ENCODE results near the gene SCAMP4. TPM values are rescaled to one million over a fixed set of nuclear protein-coding genes. Genes with fewer than 3 reads are reported as not detected.
"Not testable (repeated sequence)": the region's sequence is repeated elsewhere in the genome, so short reads cannot be mapped to it uniquely, and the experiment has no call there.

Gene SCAMP4
- total RNA-seq, 2 donors from 2014 or later: 56.3 to 76.5 TPM

DNA sequence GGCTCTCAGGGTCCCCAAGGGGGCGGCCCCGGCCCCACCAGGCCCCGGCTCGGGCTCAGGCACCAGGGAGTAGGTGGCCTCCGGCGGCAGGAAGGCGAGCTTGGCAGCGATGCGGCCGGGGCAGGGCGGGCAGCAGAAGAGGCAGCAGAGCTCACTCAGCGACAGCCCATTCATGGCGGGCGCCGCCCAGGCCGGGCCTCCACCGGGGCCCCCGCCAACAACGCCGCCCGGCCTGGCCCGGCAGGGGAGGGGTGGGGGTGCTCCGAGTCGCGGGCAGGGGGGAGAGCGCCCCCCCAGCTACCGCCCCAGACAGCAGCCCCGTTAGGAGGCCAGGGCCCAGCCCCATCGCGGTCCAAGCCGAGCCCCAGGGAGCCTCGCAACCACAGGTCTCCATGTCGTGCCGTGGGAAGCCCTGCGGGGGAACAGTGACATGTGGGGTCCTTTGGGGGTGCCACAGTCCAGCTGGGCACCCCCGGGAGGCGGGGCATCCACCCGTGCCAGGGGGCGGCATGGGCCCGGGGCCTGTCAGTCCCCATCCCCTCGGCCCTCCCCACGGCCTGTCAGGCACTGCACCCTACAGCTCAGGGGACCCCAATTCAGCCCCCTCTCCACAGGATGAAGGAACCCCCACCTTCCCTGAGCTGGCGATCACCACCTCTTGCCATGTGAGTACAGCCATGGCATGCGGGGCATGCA lies 23.7 kb upstream of the SCAMP4 start:
- intact Hi-C loops (cut with DNase I, micrococcal nuclease); ATAC-seq; DNase-seq: not testable (repeated sequence)

DNA sequence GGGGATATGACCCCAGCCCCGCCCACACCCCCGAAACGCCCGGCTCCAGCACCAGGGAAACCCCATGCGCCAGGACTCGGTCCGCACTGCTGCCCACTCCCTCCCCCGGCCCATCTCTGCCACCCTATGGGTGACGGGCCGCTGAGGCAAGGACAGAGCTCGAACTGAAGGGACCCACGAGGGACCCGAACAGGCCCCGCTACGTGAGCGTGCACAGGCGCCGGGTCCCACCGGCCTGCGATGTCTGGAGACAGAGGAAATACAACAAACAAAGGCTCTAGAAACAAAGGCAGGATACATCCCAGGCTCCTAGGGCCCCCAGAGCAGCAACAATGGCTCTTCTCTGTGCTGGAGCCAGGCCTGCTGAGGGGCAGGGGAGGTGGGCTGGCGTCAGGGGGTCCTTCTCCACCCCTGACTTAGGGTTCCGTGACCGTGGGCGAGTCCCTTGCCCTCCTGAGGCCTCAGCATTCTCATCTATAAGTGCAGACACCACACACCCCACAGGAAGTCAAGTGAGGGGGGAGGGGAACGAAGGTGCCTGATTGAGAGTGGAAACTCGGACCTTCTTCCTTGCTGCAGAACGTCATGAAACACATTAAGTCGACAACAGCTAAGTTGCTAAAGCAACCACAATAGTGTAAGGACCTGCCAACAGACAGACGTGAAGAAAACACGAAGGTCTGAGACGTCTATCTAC lies 23.0 kb upstream of the SCAMP4 start:
- ATAC-seq (no peak), DNase-seq (no peak)

GRCh38 chr19:1882786-1883692 lies 22.2 kb upstream of the SCAMP4 start:
- ATAC-seq (no peak), DNase-seq (no peak)
- intact Hi-C loops (cut with DNase I, micrococcal nuclease): no loop called here

More for the DNA sequence above, 23.0 kb upstream of the SCAMP4 start:
- intact Hi-C loops (cut with DNase I, micrococcal nuclease): no loop called here

DNA sequence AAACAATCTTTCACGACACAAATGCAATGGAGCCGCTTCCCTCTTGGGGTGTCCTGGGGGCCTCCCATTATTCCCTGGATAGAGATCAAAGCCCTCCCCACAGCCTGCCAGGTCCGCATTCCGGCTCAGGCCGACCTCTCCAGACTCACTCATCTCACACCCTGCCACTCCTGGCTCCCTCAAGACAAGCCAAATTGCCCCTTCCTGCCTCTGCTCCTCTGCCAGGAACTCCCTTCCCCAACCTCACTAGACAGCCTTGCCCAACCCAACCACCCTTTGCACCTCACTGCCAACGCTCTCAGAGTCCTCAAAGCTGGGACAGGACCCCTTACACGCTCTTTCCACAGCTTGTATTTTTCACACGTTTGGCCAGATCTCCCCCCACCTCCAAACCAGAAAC lies 21.4 kb upstream of the SCAMP4 start:
- intact Hi-C loops (cut with DNase I, micrococcal nuclease): no loop called here
- ATAC-seq (peak; percentile 17), DNase-seq (no peak)

GRCh38 chr19:1884291-1884718 lies 20.9 kb upstream of the SCAMP4 start:
- DNase-seq: peak in 1 of 2 donors; percentile 56
- ATAC-seq: peak; percentile 75
- intact Hi-C loops (cut with DNase I, micrococcal nuclease): no loop called here

DNA sequence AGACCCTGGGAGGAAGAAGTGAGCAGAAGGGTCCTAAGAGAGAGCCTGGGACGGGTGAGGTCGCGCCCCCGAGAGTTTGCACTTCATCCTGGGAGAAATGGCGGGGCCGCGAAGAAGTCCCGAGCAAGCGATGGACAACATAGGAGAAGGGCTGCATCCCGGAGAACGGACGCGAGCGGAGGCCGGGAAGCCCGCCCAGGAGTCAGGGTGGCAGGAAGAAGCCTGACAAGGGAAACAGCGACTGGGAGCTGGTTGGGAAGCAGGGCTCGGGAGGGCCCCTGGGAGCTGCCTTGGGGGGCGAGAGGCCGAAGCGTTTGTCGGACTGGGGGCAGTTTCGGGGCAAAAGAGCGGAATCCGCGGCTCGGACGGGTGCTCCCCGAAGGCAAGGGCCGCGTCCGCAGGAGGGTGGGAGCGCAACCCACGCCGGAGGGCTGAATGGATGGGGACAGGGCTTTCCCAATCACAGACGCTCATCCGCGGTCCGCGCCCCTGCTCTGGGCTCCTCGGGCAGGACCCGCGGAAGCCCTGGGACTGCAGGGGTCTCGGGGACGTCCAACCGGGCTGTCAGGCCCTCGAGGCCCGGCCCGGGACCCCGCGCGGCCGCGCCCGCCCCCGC lies 20.4 kb upstream of the SCAMP4 start:
- DNase-seq (peak in 1 of 2 donors; percentile 45), ATAC-seq (peak; percentile 38)
- intact Hi-C loops (cut with DNase I, micrococcal nuclease): no loop called here

DNA sequence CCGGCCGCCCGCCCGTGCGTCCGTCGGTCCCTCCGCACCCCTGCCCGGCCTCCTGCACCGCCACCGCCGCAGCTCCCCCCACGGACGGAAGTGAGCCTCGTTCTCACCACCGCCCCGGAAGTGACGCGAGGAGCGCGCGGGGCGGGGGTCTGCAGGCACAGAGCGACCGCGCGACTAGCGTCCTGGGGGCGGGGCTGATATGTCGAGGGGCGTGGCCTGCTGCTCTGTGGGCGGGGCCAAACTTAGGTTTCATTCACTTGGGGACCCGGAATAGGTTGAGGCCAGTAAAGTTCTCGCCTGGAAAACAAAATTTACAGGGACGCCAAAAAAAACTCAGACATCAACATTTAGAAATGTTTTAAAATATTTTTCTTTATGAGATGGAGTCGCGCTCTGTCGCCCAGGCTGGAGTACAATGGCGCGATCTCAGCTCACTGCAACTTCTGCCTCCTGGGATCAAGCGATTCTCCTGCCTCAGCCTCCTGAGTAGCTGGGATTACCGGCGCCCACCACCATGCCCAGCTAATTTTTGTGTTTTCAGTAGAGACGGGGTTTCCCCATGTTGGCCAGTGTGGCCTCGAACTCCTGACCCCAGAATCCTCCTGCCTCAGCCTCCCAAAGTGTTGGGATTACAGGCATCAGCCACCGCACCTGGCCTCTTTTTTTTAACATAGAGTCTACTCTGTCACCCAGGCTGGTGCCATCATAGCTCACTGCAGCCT lies 19.6 kb upstream of the SCAMP4 start, which contains the start of gene ABHD17A:
Gene ABHD17A, minus strand, starts transcription at position 99 of the 722 bp plus-strand sequence. CDS start 3,930 bp downstream, outside the sequence.
- intact Hi-C loops (cut with DNase I, micrococcal nuclease): not testable (repeated sequence)
- ATAC-seq (peak; percentile 93), DNase-seq (peak; percentile 91 to 97)

GRCh38 chr19:1886360-1886759 lies 18.8 kb upstream of the SCAMP4 start:
- DNase-seq; intact Hi-C loops (cut with DNase I, micrococcal nuclease); ATAC-seq: not testable (repeated sequence)

DNA sequence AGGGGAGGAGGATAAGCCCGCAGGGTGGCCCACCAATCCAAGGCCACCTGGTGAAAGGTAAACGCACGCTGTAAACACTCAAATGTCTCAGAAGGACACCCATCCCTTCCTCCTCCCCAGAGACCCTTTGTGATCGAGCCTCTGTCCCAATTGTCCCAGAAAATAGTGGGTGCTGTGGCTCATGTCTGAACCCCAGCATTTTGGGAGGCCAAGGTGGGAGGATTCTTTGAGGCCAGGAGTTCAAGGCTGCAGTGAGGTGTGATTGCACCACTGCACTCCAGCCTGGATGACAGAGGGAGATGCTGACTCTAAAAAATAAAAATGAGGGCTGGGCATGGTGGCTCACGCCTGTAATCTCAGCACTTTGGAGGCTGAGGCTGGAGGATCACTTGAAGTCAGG lies 16.8 kb upstream of the SCAMP4 start:
- ATAC-seq: no peak
- DNase-seq: no peak
- intact Hi-C loops (cut with DNase I, micrococcal nuclease): no loop called here

DNA sequence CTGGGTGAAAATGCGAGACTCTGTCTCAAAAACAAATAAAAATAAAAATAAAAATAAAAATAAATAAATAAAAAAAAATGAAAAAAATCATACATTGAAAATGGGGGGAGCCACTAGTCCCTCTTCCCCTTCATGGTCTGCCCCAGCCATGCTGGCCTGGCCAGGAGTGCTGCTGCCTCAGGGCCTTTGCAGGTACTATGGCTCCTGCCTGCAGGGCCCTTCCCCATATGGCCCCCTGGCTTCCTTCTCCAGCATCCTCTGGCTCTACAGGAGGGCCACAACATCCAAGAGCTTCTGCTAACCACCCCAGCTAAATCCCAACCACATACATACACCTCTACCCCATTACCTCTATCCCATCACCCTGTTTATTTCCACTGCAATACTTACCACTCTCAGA lies 15.3 kb upstream of the SCAMP4 start:
- ATAC-seq (no peak), DNase-seq (no peak)
- intact Hi-C loops (cut with DNase I, micrococcal nuclease): no loop called here

DNA sequence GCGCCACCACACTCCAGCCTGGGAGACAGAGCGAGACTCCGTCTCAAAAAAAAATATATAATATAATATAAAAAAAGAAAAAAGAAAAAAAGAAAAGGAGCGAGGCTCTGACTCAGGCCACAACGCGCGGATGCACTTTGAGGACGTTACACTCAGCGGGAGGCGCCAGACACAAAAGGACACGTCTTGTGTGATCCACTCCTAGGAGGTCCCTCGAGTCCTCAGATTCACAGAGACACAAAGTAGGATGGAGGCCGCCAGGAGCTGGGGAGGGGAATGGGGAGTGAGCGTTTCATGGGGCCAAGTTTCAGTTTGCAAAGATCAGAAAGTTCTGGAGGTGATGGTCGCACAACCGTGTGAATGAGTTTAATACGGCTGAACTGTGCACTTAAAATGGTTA lies 11.4 kb upstream of the SCAMP4 start:
- ATAC-seq: no peak
- intact Hi-C loops (cut with DNase I, micrococcal nuclease): no loop called here
- no peak for DNase-seq

DNA sequence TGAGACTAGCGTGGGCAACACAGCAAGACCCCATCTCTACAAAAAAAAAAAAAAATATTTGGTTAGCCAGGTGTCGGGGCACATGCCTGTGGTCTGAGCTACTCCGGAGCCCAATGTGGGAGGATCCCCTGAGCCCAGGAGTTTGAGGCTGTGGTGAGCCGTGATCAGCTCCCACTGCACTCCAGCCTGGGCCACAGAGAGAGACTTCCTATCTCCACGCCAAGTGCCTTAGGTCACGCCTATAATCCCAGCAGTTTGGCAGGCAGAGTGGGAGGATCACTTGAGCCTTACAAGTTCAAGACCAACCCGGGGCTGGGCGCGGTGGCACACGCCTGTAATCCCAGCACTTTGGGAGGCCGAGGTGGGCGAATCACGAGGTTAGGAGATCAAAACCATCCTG lies 8.7 kb upstream of the SCAMP4 start:
- intact Hi-C loops (cut with DNase I, micrococcal nuclease): no loop called here
- DNase-seq: no peak
- no peak for ATAC-seq

DNA sequence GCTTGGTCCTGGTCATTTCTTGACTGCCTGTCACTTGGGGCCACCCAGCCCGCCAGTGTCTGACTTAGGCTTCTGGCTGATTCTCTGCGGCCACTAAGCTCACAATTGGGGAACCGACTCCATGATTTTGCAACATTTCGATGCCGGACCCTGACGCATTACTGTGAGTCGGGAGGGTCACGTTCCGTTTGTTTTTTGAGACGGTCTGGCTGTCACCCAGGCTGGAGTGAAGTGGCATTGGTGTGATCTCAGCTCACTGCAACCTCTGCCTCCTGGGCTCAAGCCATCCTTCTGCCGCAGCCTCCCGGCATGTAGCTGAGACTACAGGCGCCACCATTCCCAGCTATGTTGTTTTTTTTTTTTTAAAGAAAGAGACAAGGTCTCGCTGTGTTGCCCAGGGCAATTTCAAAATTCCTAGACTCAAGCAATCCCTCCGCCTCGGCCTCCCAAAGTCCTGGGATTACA lies 3.2 kb upstream of the SCAMP4 start:
- intact Hi-C loops (cut with DNase I, micrococcal nuclease): no loop called here
- no peak for DNase-seq
- no peak for ATAC-seq

DNA sequence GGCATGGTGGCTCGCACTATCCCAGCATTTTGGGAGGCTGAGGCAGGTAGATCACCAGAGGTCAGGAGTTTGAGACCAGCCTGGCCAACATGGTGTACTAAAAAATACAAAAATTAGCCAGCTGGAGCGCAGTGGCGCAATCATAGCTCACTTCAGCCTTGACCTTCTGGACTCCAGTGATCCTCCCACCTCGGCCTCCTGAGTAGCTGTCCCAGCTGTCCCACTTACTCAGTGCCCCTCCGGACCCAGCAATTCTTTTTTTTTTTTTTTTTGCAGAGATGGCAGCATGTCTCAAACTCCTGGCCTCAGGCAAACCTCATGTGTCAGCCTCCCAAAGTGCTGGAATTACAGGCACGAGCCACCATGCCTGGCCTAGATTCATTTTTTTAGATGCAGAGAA lies 2.3 kb upstream of the SCAMP4 start:
- no peak for DNase-seq
- no peak for ATAC-seq
- intact Hi-C loops (cut with DNase I, micrococcal nuclease): no loop called here

- DNase-seq (no peak), ATAC-seq (no peak)
- intact Hi-C loops (cut with DNase I, micrococcal nuclease): no loop called here
Observed at GRCh38 chr19:1904860-1905109, 414 bp upstream of the SCAMP4 start.

- DNase-seq (no peak), ATAC-seq (no peak)
- intact Hi-C loops (cut with DNase I, micrococcal nuclease): no loop called here
Observed at GRCh38 chr19:1905863-1906375, 720 bp downstream of the SCAMP4 start.

DNA sequence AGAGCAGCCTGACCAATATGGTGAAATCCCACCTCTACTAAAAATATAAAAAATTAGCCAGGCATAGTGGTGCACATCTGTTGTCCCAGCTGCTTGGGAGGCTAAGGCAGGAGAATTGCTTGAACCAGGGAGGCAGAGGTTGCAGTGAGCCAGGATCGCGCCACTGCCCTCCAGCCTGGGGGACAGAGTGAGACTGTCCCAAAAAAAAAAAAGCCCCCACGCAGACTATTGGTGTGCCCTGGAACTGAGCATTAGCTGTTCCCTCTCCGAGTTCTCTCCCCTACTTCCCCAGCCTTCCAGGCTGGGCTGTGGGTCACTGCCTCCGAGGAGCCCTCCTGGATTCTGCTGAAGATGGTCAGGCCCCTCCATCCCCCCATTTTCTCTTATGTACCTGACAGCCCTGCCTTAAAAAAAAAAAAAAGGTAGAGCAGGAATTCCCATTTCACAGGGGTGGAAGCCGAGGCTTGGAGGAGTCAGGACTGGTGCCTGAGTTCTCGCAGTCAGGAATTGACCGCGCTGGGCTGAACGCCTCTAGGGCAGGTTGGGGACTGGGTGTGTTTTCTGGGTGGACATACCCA lies 1.9 kb downstream of the SCAMP4 start:
- intact Hi-C loops (cut with DNase I, micrococcal nuclease): no loop called here
- no peak for ATAC-seq
- no peak for DNase-seq

All from left colon (tissue), 2 donors.